G401 (cell line): ENCODE measurements around the gene S1PR5. TPM values are rescaled to one million over a fixed set of nuclear protein-coding genes. Genes with fewer than 3 reads are reported as not detected.

Source experiments
- DNase-seq: peaks from one replicate; pipeline ENCODE4 v3.0.0-alpha.2; 2015; ENCODE audit warnings: low spot score
- in situ Hi-C: cut with HindIII; loops from 2 replicates; pipeline ENCODE4 v1.10.0; 2016; ENCODE audit warnings: low sequenced_read_pairs, mixed read lengths
- total RNA-seq: library from RNA; depleted of rRNA; stranded (reverse); fragments of >200 nt; shearing (Covaris generic); gene quantifications from 2 replicates; pipeline ENCODE4 v1.2.3, GENCODE V29; 2014

Gene S1PR5
- total RNA-seq, 1 experiment from 2014 or later: 13.5 TPM

DNA sequence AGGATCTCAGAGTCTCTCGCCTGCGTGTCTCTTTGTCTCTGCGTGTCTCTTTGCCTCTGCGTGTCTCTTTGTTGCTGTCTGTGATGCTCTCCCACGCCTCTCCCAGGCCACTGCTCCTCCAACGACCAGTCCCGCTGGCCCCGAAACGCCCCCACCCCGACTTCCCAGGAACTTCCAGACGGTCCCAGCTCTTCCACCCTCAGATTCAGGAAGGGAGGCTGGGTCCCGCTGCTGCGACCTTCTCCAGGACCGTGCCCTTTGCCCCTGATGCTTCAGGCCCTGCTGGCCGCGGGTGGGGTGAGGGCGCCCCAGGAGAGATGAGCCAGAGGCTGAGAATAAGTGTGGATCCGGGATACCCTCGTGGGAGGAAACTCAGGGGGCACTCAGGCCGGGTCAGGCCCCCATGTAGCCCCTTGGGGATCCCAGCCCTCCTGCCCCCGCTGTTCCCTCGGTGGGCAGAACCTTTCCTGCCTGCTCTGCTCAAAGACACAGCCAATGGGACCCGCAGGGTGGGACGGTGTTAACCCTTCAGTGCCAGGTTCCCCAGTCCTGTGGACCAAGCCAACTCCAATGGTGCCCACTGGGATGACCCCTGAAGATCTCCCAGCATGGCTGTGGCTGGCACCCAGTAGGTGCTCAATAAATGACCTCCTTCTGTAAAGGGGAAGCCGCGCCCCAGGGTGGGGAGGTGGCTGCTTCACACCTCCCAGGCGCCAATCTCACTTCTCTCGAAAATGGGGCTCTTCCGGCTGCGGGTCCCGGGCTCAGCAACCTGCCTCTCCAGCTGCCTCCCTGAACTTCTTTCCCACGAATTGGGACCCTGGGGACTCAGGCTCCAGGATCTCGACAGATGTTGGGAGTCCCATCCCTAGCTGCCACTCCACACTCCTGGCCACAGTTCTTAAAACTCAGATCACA lies 1.5 kb upstream of the S1PR5 start:
- no peak for DNase-seq
- in situ Hi-C loops: no loop called here

DNA sequence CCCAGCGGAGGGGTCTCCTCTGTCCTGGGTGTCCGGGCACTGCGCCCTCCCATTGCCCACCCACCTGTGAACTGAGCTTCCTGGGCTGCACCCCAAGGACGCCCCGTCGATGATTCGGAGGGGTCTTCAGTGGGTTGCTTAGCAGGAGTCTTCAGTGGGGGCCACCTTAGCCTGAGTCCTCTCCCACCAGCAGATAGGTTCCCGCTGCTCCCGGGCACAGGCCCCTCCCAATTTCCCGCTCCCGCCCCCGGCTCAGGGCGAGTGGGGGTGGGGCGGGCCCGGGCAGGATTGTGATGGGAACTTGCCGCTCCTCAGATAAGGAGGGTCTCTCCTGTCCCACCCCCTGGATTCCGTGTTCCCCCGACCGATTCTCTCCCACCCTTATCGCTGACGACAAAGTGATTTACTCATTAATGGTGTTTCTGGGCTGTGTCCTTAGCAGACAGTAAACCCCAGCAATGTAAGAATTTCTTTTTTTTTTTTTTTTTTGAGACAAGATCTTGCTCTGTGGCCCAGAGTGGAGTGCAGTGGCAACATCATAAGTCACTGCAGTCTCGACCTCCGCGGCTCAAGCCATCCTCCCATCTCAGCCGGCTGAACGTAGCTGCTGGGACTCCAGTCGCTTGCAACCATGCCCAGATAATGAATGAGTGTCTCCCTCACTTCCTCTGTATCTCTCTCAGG lies 655 bp upstream of the S1PR5 start:
- in situ Hi-C loops: no loop called here
- DNase-seq: peak; percentile 14

DNA sequence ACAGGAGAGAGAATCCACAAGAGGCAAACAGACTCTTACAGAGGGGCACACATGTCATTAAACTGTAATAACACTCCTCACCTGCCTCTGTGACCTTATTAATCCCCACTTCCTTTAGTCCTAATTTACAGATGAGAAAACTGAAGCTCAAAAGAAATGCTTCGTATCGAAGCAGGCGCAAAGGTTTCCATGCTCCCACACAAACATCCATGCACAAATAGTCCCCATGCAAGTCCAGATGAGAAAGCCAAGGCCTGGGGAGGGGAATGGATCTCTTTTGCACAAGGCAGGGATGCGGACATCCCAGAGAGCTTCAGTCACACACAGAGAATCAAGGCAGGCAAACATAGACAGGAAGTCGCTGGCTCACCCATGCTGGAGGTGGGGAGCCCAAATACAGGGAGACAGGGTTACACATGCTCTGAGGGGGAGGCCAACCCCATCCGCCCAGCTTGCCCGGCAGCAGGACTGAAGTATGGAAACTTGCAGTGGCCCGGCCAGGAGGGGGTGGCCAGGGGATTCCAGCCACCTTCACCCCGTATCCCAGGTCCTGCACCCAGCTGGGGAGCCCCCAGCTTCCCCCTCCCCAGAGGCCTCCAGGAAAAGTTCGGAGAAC lies 468 bp downstream of the S1PR5 start:
- DNase-seq: no peak
- in situ Hi-C loops: no loop called here

DNA sequence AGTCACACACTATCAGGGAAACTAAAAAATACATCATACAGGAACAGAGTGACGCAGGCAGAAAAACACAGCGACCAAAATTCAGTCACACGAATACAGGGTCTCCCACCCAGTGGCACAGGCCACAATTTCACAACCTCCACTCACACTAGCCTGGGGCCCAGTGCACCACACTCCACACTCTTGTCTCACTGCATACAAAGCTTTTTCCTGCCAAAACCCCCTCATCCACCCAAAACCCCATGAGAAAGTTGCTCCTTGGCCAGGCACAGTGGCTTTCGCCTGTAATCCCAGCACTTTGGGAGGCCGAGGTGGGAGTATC lies 1.2 kb downstream of the S1PR5 start:
- DNase-seq: no peak
- in situ Hi-C loops: no loop called here

DNA sequence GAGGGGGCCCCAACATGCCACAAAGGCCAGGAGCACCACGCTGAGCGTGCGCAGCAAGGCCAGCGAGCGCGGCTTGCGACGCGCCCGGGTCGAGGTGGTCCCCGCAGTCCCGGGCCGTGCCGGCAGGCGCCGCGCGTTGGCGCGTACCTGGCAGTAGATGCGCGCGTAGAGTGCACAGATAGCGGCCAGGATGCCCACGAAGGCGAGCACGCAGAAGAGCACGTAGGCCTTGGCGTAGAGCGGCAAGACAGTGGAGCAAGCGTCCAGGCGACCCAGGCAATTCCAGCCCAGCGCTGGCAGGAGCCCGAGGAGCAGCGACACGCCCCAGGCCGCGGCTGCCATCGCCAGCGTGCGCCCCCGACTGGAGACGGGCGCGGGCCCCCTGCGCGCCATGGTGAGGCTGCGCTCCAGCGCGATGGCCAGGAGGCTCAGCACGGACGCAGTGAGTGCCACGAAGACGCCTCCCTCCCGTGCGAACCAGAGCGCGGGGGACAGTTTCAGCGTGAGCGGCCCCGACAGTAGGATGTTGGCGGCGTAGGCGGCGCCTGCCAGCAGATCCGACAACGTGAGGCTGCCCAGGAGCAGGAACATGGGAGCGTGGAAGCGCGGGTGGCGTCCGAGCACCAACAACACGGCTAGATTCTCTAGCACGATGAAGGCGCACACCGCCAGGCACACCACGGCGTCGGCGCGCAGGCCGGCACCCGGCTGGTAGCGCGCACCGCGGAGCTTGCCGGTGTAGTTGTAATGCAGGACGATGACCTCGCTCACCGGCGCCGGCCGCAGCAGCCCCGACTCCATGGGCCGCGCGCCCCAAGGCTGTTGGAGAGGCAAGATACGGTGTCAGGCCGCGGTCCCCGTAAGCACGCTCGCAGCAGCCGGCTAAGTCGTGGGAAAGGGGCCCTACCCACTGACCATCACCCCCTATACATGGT lies 2.8 kb downstream of the S1PR5 start:
- no peak for DNase-seq
- in situ Hi-C loops: no loop called here

DNA sequence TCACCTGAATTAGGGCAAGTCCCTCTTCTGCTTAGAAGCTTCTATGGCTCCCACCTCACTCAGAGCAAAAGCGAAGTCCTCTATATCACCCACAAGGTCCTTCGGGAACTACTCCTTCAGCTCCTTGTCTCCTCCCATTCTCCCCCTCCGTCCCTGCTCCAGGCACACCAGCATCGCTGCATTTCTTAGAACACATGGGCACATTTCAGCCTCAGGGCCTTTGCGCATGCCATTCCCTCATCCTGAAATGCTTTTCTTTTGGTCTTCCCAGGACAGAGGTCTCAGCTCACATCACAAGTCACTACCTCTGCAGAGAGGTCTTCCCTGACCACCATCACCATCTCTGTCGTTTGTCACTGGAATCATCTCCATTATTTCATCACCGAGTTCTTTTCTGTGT lies 4.0 kb downstream of the S1PR5 start:
- no peak for DNase-seq
- in situ Hi-C loops: no loop called here

DNA sequence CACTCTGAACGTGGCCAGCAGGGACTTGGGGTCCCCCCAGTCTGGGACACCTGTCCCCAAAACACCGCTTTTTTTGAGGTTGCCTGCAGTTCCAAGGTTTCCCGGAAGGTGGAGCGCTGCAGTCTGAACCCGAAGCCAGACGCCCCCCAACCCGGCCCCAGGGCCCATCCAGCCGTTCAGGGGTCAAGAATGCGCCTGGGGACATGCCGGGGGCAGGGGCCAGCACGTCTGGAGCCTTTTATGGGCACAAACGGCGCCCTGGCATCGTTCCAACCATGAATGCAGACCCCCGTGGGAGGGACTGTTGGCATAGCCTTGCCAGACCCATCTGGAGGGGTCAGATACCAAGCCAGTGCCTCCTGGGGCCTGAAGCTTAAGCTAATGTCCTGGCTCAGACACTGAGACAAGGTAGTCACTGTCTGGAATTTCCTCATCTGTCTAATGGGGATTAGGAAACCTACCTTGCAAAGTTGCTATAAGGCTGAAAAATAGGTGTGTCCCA lies 6.9 kb downstream of the S1PR5 start:
- DNase-seq: peak; percentile 5
- in situ Hi-C loops: no loop called here

DNA sequence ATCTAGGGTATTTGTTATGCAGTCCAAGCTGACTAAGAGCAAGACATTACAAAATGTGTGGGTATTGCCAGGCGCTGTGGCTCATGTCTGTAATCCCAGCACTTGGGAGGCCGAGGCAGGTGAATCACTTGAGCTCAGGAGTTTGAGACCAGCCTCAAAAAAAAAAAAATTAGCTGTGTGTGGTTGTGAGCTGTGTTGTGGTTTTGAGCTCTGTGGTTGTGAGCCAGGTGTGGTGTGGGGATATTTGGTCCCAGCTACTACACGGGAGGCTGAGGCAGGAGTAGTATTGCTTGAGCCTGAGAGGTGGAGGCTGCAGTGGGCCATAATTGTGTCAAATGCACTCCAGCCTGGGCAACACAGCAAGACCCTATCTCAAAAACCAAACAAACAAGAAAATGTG lies 8.5 kb downstream of the S1PR5 start:
- DNase-seq: no peak
- in situ Hi-C loops: no loop called here

DNA sequence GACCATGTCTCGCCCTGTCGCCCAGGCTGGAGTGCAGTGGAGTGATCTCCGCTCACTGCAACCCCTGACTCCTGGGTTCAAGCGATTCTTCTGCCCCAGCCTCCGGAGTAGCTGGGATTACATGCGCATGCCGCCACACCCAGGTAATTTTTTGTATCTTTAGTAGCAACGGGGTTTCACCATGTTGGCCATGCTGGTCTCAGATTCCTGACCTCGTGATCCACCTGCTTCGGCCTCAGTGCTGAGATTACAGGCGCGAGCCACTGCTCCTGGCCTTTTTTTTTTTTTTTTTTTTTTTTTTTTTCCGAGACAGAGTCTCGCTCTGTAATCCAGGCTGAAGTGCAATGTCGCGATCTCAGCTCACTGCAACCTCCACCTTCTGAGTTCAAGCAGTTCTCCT lies 9.2 kb downstream of the S1PR5 start:
- in situ Hi-C loops: no loop called here
- DNase-seq: no peak

DNA sequence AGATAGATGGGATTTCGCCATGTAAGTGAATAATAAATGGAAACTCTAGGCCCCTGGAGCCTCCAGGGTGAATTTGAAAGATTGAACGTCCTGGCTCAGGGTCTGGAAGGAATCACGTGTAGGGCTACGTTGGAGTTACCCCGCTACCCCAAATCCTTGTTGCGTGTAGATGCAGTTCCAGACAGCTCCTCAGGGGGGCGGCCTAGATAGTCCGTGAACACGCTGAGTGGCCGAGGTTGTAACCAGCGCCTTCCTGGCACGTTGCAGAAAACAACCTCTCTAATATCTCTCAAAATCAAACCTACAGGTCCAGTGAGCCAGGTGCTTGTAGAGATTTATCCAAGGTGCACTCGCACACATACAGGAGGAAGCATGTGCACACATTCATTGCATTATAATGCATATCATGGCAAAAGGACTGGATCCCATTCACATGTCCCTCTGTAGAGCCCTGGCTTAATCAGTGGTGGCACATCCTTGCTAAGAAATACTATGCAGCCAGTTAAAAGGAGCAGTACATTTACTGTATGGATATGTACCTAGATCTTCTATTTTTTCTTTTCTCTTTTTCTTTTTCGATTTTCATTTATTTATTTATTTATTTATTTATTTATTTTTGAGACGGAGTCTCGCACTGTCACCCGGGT lies 11.5 kb downstream of the S1PR5 start:
- DNase-seq: peak; percentile 52
- in situ Hi-C loops: no loop called here

DNA sequence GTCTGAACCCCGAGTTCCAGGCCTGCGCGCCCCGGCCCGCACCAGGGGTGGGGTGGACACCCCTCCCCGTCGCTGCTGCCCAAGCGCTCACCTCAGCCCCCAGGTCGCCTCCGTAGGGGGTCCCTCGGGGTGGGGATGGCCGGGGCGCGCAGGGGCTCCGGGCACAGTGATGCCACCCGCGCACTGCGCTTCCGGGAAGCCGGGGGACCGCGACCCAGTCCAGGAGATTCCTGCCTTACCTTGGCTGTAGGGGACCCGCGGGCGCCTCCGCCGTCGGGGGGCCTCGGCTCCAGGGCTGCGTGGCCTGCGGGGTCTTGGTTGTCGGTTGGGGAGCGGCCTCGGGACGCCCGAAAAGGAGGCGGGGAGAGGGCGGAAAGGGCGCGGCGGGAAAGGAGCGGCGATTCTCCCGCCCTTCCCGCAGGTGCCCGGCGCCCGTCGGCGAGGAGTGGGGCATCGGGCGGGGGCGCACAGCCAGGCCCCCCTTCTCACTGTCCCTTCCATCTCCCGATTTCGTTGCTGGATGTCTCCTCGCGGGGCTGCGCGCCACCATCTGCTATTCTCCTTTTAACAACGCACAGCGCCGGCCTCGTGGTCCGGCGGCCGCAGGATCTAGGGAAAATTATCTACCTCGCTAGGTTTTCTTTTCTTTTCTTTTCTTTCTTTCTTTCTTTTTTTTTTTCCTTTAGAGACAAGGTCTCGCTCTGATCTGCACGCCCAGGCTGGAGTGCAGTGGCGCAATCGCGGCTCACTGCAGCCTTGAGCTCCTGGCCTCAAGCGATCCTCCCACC lies 14.1 kb downstream of the S1PR5 start, which contains the start of gene KEAP1:
KEAP1 (minus strand) TSS at position 355 of the 788 bp plus-strand sequence. CDS start 3,323 bp downstream, outside the sequence.
- in situ Hi-C loops: no loop called here

DNA sequence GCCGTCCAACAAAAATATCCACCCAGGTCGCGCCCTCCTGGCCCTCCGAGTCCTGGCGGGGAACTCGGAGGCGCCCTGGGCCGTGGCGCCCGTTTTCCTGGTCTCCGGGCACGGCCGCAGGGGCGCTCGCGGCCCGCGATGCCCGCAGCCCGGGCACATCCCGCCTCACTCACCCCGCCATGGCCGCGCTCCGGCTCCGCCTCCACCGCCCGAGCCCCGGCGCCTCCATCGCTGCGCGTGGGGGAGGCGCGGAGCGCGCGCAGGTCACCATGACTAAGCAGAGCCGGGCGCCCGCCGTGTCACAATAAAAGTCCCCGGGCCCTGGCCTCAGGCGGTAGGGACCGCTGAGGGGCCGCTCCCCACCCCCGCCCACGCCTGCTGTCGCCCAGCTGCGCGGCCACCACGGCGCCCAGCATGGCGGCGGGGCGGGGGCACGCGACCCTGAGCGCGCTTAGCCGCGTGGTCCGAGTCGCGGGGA lies 14.7 kb downstream of the S1PR5 start:
- peak; percentile 87 for DNase-seq

More for the DNA sequence above, 14.1 kb downstream of the S1PR5 start, which contains the start of gene KEAP1:
- peak; percentile 42 for DNase-seq

DNA sequence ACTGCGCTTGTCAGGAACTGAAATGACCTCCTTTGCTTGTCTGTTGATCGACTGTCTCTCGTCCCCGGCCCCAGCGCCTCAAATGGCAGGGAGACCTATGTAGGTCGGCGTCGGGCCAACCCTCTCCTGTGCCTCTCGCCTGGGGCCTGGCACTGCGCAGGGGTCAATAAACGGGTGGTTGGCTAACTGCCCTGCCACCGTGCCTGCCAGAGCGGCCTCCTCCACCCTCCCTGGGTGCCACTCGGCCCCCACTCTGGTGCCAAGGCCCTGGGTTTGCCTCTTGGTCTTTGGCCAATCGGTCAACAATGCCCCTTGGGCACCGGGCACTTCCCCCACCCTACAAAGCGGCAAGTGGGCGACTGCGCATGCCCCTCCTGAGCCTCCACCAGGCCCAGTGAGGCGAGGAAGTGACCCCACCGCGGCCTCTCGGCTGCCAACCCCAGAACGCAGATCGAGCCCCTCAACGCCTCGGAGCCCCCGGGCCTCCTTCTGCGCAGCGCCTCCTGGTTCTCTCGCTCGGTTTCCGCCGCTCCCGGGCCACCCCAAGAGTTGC lies 15.2 kb downstream of the S1PR5 start:
- in situ Hi-C loops: no loop called here
- peak; percentile 76 for DNase-seq

More for the DNA sequence above, 14.7 kb downstream of the S1PR5 start:
- in situ Hi-C loops: no loop called here

DNA sequence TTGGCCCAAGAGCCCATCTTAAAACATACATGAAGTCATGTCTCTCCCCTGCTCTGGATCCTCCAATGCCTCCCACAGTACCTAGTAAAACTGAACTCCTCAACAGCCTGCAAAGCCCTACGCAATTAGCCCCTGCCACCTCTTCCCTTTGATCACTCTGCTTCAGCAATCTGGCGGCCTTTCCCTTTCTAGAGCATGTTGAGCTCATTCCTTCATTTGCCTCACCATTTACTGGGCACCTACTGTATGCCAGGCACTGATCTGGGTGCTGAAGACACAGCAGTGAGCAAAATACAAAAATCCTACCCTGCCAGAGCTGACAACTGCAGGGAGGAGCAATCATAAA lies 17.0 kb downstream of the S1PR5 start:
- DNase-seq: no peak
- in situ Hi-C loops: no loop called here

DNA sequence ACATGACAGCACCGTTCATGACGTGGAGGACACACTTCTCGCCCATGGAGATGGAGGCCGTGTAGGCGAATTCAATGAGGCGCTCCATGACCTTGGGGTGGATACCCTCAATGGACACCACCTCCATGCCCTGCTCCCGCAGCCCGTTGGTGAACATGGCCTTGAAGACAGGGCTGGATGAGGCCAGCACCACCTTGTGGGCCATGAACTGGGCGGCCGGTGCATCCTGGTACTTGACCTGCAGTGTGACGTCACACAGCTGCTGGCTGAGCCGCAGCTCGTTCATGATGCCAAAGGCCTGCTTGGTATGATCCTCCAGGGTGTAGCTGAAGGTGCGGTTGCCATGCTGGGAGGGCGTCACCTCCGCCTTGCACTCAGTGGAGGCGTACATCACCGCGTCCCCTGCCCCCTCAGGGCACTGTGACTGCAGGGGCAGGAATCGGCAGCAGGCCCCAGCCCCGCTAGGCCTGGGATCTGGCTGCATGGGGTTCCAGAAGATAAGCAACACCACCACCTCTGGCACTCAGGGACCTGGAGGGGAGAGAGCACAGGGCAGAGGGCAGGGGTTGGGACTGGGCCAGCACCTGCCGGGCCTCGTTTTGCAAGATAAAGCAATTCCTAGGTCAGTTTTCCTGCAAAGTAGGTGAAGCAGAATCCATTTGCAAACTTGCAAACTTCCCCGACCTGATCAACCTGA lies 17.5 kb downstream of the S1PR5 start:
- no peak for DNase-seq
- in situ Hi-C loops: no loop called here

DNA sequence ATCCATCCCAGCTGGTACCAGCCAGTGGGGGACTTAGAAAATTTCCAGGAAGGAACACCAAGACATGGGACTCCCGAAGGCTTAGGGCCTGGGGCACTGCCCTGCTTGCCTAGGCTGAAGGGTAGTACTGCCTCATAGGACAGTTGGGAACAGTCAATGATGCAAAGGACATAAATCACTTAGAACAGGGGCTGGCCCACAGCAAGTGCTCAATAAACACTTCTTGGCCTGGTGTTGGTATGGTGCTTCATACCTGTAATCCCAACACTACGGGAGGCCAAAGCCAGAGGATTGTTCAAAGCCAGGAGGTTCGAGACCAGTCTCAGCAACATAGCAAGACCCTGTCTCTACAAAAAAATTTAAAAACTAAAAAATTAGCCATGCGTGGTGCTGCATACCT lies 19.9 kb downstream of the S1PR5 start:
- no peak for DNase-seq
- in situ Hi-C loops: no loop called here
